ENCODE results near the gene ADNP. TPM values are rescaled to one million over a fixed set of nuclear protein-coding genes. Genes with fewer than 3 reads are reported as not detected.
A peak's percentile ranks its signal among the peaks of the same experiment; 100 is the strongest.

The ADNP gene
- polyA plus RNA-seq, 3 donors, result 120 to 123 (median 122) TPM

DNA sequence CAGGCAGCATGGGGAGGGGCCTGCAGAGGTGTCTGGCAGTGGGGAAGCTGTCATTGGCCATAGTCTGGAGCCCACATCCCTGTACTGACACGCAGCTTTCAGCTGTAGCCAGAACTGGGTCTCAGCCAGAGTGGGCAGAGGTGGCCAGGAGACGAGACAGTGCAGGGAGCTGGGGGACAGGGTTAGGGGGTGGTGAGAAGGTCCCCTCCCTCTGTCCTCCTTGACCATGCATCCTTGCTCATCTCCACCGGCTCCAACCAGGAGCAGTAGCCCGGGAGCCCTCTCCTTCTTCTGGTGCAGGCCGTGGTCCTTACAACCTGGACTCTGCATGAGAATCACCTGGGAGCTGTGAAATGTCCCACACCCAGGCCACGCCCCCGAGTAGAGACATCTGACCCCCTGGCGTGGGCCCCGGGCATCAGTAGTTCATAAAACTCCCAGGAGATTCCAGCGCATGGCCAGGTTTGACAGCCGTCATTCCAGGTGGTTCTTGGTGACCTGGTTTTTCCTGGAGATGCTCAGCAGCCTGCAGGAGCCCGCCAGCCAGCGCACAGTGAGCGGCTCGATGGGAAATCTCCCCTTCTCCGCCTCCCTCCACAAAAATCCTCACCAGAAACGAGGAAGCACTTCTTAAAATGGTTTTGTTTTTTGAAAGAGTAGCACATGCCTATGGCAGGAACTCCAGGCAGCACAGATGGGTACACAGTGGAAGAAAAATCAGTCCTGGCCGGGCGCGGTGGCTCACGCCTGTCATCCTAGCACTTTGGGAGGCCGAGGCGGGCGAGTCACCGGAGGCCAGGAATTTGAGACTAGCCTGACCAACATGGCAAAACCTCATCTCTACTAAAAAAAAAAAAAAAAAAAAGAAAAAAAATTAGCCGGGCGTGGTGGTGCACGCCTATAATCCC, 56.2 kb downstream of the ADNP start:
- DNase-seq, result no peak

DNA sequence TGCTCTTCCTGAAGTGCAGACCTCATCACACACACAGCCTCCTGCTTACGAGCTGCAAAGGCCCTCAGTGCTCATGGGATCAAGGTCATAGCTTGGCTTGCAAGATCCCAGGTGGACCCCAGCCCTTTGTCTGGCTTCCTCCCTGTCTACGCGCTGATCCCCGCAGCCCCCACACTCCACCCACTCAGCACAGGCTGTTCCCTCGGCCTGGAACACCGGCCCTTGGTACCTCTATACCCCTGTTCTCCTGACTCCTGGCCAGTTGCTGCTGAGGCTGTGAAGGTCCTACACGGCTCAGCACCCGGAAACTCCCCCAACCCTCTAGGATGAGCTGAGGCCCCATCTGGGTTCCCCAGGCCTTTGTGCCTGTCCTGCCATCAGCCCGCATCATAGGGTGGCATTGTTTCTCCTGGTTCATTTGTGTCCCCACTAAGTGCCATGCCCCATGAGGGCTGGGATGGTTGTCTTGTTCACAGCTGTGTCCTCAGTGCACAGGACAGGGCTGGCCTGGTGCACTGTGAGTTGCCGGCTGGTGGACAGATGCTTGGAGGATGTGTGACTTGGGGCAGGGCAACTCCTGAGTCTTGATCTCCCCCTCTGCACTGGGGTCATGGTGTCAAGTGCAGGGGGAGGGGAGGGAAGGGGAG, 57.0 kb downstream of the ADNP start:
- DNase-seq, result no peak

DNA sequence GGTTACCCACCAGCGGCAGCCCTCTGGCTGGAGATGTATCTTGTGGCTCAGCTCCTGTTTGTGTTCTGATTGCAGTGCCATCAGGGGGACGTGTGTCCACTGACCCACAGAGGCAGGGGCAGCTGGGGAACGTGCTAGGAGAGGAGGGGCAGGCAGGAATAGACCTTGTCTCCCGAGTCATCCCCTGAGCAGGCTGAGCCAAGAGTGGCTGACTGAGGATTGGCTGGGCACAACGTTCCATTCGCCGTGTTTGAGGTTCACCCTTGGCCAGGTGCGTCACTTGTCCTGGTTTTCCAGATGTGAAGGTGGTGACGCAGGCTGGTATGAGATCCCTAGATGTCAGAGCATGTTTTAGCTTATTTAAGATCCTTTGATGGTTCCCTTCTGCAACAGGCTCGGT, 57.7 kb downstream of the ADNP start:
- no peak for DNase-seq

DNA sequence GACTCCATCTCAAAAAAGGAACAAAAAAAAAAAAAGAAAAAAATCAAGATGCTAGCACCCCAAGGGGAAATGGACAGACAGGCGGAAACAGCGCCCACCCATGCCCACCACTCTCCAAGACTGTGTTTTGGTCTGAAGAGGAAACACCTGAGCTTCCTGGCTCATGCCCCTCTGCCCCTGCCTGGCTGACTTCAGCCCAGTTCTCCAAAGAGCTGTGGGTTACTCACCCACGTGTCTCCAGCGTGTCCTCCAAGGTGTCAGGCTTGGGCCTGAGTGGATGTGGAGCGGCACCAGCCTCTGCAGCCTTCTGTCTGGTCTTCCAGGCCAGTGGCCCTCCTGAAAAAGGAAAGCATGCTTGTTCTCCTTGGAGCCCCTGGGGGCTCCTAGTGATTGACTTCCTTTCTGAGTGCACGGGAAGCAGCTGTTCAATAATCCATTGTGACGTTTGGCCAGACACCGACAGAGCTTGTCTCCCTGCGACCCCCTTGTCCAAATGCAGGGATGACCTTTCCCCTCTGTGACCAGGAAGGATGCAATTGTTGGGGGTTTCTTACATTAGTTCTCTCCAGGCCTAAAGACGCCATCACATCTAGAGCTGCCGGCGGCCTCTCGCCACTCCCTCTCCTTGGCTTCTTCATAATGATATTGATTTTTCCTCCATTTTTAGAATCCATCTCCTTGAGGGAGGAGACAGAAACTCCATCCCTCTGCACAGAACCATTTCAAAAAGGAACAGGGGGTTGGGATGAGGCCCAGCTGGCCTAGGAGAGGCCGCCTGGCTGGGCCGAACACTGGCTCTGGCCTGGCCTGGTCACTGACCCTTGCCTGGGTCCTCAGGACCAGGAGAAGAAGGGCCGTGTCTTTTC, 58.4 kb downstream of the ADNP start:
- no peak for DNase-seq

DNA sequence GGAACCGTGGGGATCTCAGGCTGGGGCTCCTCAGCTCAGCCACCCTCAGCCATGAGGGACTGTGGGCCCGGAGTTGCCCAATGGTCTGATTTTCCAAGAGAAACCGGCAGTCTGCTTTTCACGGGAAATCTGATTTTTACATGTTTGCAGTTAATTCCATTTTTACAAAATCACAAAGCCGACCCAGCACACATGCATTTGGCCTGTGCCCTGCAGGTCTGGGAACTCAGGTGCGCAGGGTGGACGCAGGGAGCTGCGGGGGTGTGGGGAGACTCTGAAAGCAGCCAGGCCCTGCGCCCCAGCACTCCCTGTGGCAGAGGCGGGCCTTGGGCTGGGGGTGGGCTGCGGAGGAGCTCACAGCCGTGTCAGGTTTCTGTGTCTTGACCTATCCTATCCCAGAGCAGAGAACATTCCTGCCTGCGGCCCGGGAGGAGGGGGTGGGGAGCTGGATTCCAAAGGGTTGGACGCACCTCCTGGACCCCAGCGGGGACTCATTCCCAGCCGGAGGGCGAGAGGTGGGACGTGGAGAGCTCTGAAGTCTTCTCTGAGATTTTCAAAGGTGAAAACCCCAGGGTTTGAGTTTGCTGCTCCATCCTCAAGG, 60.6 kb downstream of the ADNP start:
- peak; percentile 86 for DNase-seq

DNA sequence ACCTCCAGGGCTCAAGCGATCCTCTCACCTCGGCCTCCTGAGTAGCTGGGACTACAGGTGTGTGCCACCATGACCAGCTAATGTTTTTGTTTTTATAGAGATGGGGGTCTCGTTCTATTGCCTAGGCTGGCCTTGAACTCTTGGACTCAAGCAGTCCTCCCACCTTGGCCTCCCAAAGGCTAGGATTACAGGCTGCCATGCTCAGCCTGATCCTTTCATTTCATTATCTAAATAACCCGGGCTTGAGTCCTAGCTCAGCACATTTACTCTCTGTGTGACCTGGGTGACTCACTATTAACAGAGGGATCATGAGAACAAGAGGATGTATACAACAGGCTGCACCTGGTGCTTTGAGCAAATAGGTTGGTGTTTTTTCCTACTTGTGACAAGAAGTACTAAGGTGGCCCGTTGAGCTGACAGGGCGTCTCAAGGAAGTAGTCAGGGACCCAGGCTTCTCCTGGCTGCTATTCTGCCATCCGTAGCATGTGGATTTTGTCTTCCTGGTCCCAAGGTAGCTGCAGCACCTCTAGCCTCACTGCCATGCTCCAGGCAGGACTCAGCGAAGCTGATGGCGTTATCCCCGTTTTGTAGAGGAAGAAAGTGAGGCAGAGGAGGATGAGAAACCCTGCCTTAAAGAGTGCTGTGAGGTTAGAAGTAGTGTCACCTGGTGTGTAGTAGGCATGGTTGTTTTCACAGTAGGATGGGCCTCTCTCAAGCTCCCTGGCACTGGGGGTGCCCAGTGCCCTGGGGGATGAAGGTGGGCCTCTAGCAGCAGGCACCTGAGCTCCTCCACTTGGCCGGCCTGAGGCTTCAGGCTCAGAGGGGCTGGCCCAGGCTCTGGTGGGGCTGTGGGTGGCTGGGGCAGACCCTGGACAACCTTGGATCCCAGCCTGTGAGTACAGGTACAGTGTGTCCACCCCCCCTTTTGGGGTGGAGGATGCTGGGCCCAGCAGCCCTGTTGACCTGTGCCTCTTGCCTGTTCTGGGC, 62.4 kb downstream of the ADNP start:
- no peak for DNase-seq

DNA sequence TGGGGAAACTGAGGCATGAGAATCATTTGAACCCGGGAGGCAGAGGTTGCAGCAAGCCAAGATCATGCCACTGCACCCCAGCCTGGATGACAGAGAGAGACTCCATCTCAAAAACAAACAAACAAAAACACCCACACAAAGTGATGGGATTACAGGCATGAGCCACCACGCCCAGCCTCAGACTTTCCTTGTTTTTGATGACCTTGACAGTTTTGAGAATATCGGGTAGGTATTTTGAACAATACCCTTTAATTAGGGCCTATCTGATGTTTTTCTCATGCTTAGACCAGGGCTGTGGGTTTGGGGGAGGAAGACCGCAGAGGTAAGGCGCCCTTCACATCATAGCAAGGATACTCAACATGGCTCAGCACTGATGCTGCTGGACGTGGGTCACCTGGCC, 63.4 kb downstream of the ADNP start:
- no peak for DNase-seq

DNA sequence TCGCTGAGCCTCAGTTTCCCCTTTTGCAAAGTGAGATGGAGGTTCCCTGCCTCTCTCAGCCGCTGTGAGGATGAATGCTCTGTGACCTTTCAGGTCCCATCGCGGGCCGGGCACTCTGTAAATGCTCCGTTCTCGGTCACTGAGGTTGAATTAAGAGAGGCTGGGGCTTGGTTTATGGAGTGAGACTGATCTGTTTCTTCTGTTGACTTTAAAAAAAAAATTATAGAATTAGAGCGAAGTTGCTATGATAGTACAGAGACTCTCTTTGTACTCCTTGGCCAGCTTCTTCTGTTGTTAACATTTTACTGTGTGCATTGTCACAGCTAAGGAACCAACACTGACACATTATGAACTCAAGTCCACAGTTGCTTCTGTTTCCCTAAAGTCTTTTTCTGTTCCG, 64.4 kb downstream of the ADNP start:
- no peak for DNase-seq

DNA sequence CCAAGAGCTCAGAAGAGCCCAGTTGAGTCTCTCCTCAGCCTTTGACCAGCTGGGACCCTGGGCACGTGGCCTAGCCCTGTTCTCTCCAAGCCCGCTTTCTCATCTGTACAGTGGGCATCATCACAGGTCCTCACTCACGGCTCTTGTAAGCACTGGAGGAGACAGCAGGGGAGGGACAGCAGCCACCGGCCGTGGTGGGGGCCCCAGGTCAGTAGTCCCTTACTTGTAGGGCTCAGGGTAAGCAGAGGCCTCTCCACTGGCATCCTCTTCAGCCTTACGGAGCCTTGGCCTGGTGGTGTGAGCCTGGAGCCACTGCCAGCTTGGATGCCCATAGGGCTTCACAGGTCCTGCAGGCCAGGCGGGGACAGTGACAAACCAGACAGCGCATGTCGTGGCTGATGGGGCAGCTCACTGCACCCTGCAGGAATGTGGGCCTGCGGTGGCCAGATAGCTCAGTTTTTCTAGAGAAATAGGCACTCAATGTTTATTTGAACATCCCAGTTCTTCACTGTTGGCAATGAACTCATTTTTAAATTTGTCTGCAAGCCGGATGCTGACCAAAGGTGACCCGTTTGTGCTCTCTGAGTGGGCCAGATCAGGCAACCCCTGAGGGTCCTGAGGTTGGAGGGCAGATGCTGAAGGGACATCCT, 65.1 kb downstream of the ADNP start:
- no peak for DNase-seq

DNA sequence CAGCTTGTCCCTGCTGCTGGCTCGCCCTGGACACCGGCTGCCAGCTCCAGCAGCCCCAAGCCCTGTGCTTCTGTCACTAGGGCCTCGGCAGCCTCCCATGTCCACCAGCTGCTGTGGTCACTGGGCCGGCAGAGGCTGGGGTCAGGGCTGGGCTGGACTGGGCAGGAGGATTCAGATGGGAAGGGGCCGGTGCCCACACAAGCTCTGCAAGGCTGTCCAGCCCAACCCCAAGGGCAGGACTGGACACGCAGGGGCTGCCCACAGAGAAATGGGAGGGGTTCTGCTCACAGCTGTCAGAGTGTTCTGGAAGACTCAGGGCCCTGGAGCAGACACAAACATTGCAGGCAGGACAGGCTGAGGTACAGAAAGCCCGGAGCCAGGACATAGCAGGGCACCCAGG, 65.6 kb downstream of the ADNP start:
- no peak for DNase-seq

DNA sequence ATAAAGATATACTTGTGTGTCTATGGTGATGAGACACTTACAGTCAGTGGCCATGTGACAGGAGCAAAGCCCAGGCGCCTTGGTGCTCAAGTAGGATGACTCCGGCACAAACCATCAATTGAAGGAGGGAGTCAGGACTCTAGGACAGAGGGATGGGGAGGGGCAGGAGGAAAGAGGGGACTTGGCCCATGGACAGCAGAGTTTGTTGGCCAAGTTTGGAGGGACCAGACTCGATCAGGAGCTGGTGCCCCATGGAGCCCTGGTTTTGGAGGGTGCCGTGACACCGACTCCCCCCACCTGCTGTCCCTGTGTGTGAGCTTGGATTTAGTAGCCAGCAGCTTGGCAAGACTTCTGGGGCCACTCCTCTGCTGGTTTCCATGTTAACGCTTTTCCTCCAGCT, 66.1 kb downstream of the ADNP start:
- no peak for DNase-seq

DNA sequence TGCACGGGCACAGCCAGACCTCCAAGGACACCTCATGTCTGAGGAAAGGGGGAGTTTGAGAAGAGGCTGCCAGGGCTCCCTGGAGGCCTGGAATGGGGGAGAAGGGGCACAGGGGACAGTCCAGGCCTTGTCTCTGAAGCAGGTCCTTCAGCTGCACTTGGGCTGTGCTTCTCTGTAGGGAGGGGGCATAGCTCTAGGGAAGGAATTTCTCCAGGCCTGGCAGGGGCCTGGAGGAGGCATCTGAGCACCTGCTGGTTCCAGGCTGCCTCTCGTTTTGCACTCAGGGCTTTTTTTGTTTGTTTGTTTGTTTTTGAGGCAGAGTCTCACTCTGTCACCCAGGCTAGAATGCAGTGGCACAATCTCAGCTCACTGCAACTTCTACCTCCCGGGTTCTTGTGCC, 68.7 kb downstream of the ADNP start:
- no peak for DNase-seq

DNA sequence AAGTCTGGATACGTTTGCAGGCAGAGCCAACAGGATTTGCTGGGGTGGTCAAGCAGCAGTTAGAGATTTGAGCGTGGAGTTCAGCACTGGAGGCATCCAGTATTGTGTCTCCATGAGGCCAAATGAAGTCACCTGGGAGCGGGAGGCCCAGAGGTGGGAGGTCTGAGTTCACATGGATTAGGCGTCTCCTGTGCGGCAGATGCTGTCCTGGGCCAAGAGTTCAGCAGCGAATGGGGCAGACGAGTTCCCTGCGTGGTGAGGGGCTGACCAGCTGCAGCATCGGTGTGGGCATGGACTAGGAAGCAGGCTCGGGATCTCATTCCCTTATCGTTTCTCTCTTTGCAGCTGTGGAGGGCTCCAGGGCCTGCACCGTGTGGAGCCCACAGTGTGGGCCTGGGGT, 70.2 kb downstream of the ADNP start:
- DNase-seq, result no peak

DNA sequence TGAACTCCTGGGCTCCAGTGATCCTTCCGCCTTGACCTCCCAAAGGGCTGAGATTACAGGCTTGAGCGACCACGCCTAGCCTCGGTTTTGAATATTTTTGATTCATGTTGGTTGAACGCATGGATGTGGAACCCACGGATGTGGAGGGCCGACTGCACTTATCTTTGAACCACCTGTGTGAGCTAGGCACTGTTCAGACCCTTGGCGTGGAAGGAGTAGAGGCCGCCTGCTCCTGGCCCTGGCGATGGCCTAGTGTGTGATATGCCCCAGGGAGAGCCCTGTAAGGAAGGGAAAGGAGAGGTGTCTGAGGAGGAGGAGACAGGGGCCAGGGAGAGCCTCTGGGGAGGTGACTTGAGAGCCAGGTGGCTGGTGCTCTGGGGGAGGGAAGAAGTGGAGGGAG, 72.1 kb downstream of the ADNP start:
- no peak for DNase-seq

DNA sequence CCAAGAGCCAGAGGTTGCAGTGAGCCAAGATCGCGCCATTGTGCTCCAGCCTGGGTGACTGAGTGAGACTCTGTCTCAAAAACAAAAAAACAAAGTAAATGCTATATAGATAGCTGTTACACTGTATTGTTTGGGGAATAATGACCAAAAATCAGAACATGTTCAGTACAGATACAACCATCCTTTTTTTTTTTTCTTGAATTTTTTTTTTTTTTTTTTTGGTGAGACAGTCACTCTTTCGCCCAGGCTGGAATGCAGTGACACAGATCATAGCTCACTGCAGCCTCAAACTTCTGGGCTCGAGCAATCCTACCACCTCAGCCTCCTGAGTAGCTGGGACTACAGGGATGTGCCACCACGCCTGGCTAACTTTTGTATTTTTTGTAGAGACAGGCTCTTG, 72.7 kb downstream of the ADNP start:
- no peak for DNase-seq

DNA sequence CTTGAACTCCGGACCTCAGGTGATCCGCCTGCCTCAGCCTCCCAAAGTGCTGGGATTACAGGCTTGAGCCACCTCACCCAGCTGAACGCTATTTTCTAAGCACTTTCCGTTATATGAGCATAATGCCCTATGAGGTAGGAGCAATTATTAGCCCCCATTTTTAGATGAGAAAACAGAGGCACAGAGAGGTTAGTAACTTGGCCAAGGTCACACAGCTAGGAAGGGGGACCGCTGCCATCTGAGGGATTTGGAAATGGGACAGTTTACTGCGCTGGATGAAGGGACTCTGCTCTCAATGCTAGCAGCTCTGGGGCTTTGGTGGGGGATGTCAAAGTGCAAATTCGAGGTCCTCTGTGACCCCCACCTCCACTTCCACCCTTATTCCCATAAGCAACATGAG, 73.9 kb downstream of the ADNP start:
- no peak for DNase-seq

DNA sequence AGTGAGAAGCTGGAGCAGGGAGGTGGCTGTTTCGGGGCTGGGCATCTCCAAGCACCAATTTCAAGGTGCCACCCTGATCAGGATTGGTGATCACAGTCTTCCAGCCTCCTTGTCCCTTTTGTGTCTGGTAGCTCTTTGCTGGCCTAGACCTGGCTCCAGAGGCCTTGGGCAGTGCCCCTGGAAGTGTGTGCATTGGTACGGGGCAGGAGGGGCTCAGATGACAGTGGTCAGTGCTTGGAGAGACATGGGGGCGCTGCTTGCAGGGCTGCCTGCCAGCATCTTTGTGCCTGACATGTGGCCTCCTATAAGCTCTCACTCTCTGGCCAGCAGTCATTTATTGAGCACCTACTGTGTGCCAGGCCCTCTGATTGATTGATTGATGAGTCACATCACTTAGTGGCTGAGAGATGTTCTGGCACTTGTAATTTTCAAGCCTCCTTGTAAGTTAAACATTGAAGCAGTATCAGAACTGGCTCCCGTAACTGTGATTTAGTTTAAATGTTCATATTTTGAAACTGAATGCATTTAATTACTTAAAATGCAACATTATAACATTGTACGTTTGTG, 74.7 kb downstream of the ADNP start:
- DNase-seq, result no peak

DNA sequence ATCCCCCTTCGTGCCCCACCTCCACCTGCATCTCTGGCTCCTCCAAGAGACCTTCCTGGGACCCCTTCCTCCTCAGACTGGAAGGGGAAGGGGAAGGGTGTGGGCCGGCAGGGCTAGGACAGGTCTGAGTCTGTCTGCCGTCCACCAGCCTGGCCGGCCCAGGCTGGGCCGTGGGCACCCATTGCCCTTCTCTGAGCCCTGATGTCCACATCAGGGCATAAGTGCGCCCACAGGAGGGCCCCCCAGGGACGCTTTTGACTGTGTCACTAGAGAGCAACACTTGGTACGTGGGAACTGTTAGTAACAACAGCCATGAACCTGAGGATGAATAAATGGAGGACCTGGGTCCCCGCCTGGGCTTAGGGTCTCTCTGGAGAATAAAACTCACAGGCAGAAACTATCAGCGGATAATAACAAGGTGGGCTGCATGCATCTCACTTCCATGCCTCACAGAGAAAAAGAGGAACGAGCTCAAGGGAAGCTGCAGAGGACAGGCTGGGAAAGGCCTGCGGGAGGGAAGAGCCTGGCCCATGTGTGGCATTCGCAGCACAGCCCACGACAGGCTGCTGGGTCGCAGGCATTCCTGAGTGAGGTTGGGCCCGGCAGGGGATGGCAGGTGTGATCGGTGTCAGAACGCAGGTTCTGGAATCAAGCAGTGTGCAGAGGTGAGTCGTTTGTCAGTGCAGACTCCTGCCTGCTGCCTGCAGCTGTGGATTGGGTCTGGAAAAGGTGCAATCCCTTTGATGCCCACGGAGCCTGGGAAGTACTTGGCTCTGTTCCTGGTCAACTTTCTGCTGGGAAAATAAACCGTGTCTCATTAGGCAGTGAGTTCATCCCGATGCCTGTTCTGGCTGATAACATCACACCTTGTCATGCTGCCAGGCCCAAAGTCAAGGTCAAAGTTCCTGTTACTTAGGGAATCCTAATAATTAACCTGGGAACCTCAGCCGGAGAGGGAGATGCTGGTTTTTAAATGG, 75.5 kb downstream of the ADNP start:
- DNase-seq, result no peak
